ENCODE data around the gene HAGHL. TPM values are rescaled to one million over a fixed set of nuclear protein-coding genes. Genes with fewer than 3 reads are reported as not detected.
A peak's percentile ranks its signal among the peaks of the same experiment; 100 is the strongest.

Gene HAGHL
- total RNA-seq, 1 experiment from 2014 or later: 74.8 TPM

DNA sequence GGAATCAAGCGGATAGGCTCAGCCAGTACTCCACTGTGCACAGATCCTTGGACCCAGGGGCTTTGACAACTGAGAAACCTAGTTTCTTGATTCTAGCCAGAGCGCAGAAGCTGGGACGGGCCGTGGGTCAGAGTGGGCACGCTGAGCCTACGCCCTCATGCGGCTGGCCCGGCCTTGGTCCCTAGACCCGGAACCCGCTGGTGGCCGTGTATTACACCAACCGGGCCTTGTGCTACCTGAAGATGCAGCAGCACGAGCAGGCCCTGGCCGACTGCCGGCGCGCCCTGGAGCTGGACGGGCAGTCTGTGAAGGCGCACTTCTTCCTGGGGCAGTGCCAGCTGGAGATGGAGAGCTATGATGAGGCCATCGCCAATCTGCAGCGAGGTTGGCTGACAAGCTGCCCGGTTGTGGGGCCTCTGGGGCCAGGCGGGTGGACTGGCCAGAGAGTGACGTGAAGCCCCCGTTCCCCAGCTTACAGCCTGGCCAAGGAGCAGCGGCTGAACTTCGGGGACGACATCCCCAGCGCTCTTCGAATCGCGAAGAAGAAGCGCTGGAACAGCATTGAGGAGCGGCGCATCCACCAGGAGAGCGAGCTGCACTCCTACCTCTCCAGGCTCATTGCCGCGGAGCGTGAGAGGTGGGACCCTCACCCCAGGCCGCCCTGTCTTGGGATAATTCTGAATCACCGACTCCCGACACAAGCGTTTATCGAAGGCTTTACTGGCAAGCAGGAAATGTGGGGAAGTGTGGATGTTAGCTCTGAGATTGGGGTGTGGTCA lies 45.8 kb upstream of the HAGHL start:
- H3K27me3 ChIP-seq (ENCODE audit: insufficient read depth, low read length): no peaks in the 10 kb centered on the region
- H3K4me3 ChIP-seq (replicated peaks in 1 of 2; ENCODE audit: low read depth in 1 of 2, low read length in 2 of 2): peak overlapping the region; percentile 66 to 90
- intact Hi-C loops (cut with micrococcal nuclease): no loop called here
- peaks cover 0 to 26% of the 10 kb centered on the region in 2 experiments; a peak in 2 of 4 replicates for H3K36me3 ChIP-seq (ENCODE audit: control insufficient read depth in 1 of 2, insufficient read depth in 2 of 2, low read length in 2 of 2)
- H3K27ac ChIP-seq (ENCODE audit: low read depth, low read length): peak overlapping the region; percentile 98
- H3K9ac ChIP-seq (ENCODE audit: low read length): peak overlapping the region; percentile 92
- no peaks in the 10 kb centered on the region for H3K9me3 ChIP-seq (ENCODE audit: control insufficient read depth in 1 of 2, insufficient read depth in 1 of 2, low read depth in 1 of 2, low read length in 2 of 2)
- no peak for TF ChIP-seq EZH2phosphoT487 (IDR thresholded peaks at IDR 0.05; ENCODE audit: borderline replicate concordance)
- TF ChIP-seq CTCF (IDR thresholded peaks at IDR 0.05 in 2 of 3, conservative IDR thresholded peaks at IDR 0.05 in 1 of 3; ENCODE audit: borderline replicate concordance in 1 of 3, insufficient read depth in 1 of 3, low read depth in 2 of 3, low read length in 2 of 3): peak in 1 of 3 experiments; percentile 14; a peak in 2 of 6 replicates
- peaks cover 13 to 54% of the 10 kb centered on the region in 2 experiments for H3K4me1 ChIP-seq (ENCODE audit: control insufficient read depth in 1 of 2, insufficient read depth in 2 of 2, low read length in 2 of 2)
- ChIA-PET CTCF (interaction anchor here (1.1 kb wide), 1 partner anchor 9 kb away, joined by 3 read pairs; the partner anchor contains the start of gene WDR24), RAD21 (ENCODE audit: low non-redundant PET in 1 of 2, low total read pairs in 2 of 2, uncharacterized antibody in 2 of 2, unreplicated experiment in 2 of 2) (no interaction called here), POLR2A (no interaction called here)
- no peaks in the 10 kb centered on the region for H3K9me2 ChIP-seq (ENCODE audit: insufficient read depth)
- peaks cover 38% of the 10 kb centered on the region for H3K79me2 ChIP-seq (ENCODE audit: insufficient read depth, low read length)
- no TSS peak for BruUV-seq (replicated peaks)
- DNase-seq (ENCODE audit: low read depth, low spot score) (no peak), ATAC-seq (peak; percentile 5; the same call in 1 of the 2 replicates)
- no peaks in the 10 kb centered on the region for H4K20me1 ChIP-seq (ENCODE audit: insufficient read depth)
- no peak overlapping the region for H2AFZ ChIP-seq (ENCODE audit: low read depth, low read length, poor library complexity, severe bottlenecking)
- peak overlapping the region; percentile 97 for H3K4me2 ChIP-seq (ENCODE audit: low read length)

- peak overlapping the region; percentile 98 for H3K27ac ChIP-seq (ENCODE audit: low read depth, low read length)
- peak overlapping the region; percentile 92 for H3K9ac ChIP-seq (ENCODE audit: low read length)
- peak overlapping the region; percentile 66 to 90 for H3K4me3 ChIP-seq (replicated peaks in 1 of 2; ENCODE audit: low read depth in 1 of 2, low read length in 2 of 2)
- H3K27me3 ChIP-seq (ENCODE audit: insufficient read depth, low read length): no peaks in the 10 kb centered on the region
- H3K4me1 ChIP-seq (ENCODE audit: control insufficient read depth in 1 of 2, insufficient read depth in 2 of 2, low read length in 2 of 2): peaks cover 13 to 55% of the 10 kb centered on the region in 2 experiments
- intact Hi-C loops (cut with micrococcal nuclease): no loop called here
- ATAC-seq: no peak
- ChIA-PET POLR2A (no interaction called here), CTCF (no interaction called here), RAD21 (ENCODE audit: low non-redundant PET in 1 of 2, low total read pairs in 2 of 2, uncharacterized antibody in 2 of 2, unreplicated experiment in 2 of 2) (no interaction called here)
- no peaks in the 10 kb centered on the region for H3K9me3 ChIP-seq (ENCODE audit: control insufficient read depth in 1 of 2, insufficient read depth in 1 of 2, low read depth in 1 of 2, low read length in 2 of 2)
- H3K36me3 ChIP-seq (ENCODE audit: control insufficient read depth in 1 of 2, insufficient read depth in 2 of 2, low read length in 2 of 2): peaks cover 0 to 33% of the 10 kb centered on the region in 2 experiments; a peak in 2 of 4 replicates
- TSS peak; percentile 80 for BruUV-seq (replicated peaks)
- no peaks in the 10 kb centered on the region for H4K20me1 ChIP-seq (ENCODE audit: insufficient read depth)
- H3K9me2 ChIP-seq (ENCODE audit: insufficient read depth): no peaks in the 10 kb centered on the region
- TF ChIP-seq POLR2AphosphoS5 (IDR thresholded peaks at IDR 0.05; ENCODE audit: low read depth, low read length) (peak; percentile 11; the same call in 1 of the 2 replicates), ELF1 (IDR thresholded peaks at IDR 0.05; ENCODE audit: borderline replicate concordance, low read depth) (no peak)
- TF ChIP-seq, protein P1, sequence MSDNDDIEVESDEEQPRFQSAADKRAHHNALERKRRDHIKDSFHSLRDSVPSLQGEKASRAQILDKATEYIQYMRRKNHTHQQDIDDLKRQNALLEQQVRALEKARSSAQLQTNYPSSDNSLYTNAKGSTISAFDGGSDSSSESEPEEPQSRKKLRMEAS (IDR thresholded peaks at IDR 0.05): no peak
- peak overlapping the region; percentile 97 for H3K4me2 ChIP-seq (ENCODE audit: low read length)
- H2AFZ ChIP-seq (ENCODE audit: low read depth, low read length, poor library complexity, severe bottlenecking): no peak overlapping the region
- H3K79me2 ChIP-seq (ENCODE audit: insufficient read depth, low read length): peaks cover 41% of the 10 kb centered on the region
- DNase-seq (ENCODE audit: low read depth, low spot score): no peak
Measured at GRCh38 chr16:681746-682427, 45.0 kb upstream of the HAGHL start.
